GM10266 (cell line): ENCODE results near the gene NECTIN2.

Source experiments
- DNase-seq: peaks from one replicate; pipeline ENCODE4 v3.0.0; 2012; ENCODE audit errors: extremely low spot score
- CTCF ChIP-seq: IDR thresholded peaks from 2 replicates; pipeline ENCODE4 v1.5.1; 2012; ENCODE audit warnings: mild to moderate bottlenecking, low read depth; ENCODE audit not compliant: control insufficient read depth, insufficient read depth; ENCODE audit errors: missing control alignments

The NECTIN2 gene

GRCh38 chr19:44869733-44870470, 23.8 kb downstream of the NECTIN2 start:
- TF ChIP-seq CTCF: no peak
- DNase-seq: no peak

- TF ChIP-seq CTCF: no peak
- DNase-seq: no peak
Measured at GRCh38 chr19:44871809-44872208, 25.7 kb downstream of the NECTIN2 start.

- TF ChIP-seq CTCF: no peak
- DNase-seq: no peak
Measured at GRCh38 chr19:44872661-44873060, 26.6 kb downstream of the NECTIN2 start.

- DNase-seq: no peak
- no peak for TF ChIP-seq CTCF
Measured at GRCh38 chr19:44874317-44874716, 28.2 kb downstream of the NECTIN2 start.

- DNase-seq: no peak
- TF ChIP-seq CTCF: no peak
Measured at GRCh38 chr19:44875666-44876451, 29.8 kb downstream of the NECTIN2 start.

- DNase-seq: no peak
- no peak for TF ChIP-seq CTCF
Measured at GRCh38 chr19:44876930-44877535, 30.9 kb downstream of the NECTIN2 start.
